GM12878 (cell line): ENCODE data around the gene CYP24A1. TPM values are rescaled to one million over a fixed set of nuclear protein-coding genes. Genes with fewer than 3 reads are reported as not detected.
A peak's percentile ranks its signal among the peaks of the same experiment; 100 is the strongest.

Experiments used
- ATAC-seq: fragments of 200-7000 bp; cut with Tn5 transposase; 3 replicates; pipeline ENCODE4 v1.9.1; 2020; ENCODE audit warnings: mild to moderate bottlenecking, moderate library complexity
- BruUV-seq: library from RNA; stranded (reverse); fragments of 400-500 nt; replicated peaks from 2 replicates; lab custom pipeline; 2021; lab: Mats Ljungman, UMichigan
- CTCF ChIA-PET: fragments of 300-600 bp; sonication (Branson Sonifier 250); formaldehyde crosslinking; extraction: SDS; loops from one replicate; lab custom pipeline; 2021; ENCODE audit warnings: inconsistent platforms; lab: Yijun Ruan, JAX
- POLR2A ChIA-PET: fragments of 350-600 bp; formaldehyde crosslinking; extraction: SDS; loops from one replicate; lab custom pipeline; 2021; ENCODE audit warnings: inconsistent platforms; lab: Charles Lee
- RAD21 ChIA-PET: fragments of 300-600 bp; sonication (Branson Sonifier 250); formaldehyde crosslinking; loops from one replicate; lab custom pipeline; 2023; ENCODE audit warnings: antibody characterized with exemption; ENCODE audit not compliant: unreplicated experiment; lab: Charles Lee
- SMC1A ChIA-PET: fragments of 300-600 bp; sonication (Branson Sonifier 250); formaldehyde crosslinking; loops from one replicate; lab custom pipeline; 2023; ENCODE audit not compliant: unreplicated experiment, uncharacterized antibody; lab: Charles Lee
- DNase-seq: peaks from one replicate; pipeline ENCODE4 v3.0.0-alpha.2; 2011; ENCODE audit warnings: low read depth, low spot score
- FAIRE-seq: peaks from 3 replicates; lab custom pipeline; 2011; peaks lifted over from hg19 to GRCh38; lab: Jason Lieb, UNC
- H2AFZ ChIP-seq: 2 replicates; pipeline ENCODE4 v1.6.0; 2011; ENCODE audit warnings: low read depth, low read length, control low read depth; ENCODE audit not compliant: control insufficient read depth
- H3K27ac ChIP-seq: 2 replicates; pipeline ENCODE4 v1.5.1; 2011; ENCODE audit warnings: control low read depth; ENCODE audit not compliant: control insufficient read depth, insufficient read depth
- H3K27me3 ChIP-seq, 2 experiments: replicated peaks in 1 of 2; 2 replicates each; pipeline versions ENCODE4 v1.6.0 to v1.6.1; 2011; ENCODE audit warnings: low read length in 1 of 2; ENCODE audit not compliant: control insufficient read depth in 2 of 2, insufficient read depth in 2 of 2
- H3K36me3 ChIP-seq, 2 experiments: 2 replicates each; pipeline ENCODE4 v1.5.1; 2011; ENCODE audit warnings: low read length in 1 of 2; ENCODE audit not compliant: control insufficient read depth in 2 of 2, insufficient read depth in 2 of 2
- H3K4me1 ChIP-seq: 2 replicates; pipeline ENCODE4 v1.6.1; 2011; ENCODE audit warnings: mild to moderate bottlenecking, low read length, moderate library complexity, mixed read lengths; ENCODE audit not compliant: control insufficient read depth, insufficient read depth
- H3K4me2 ChIP-seq: 2 replicates; pipeline ENCODE4 v1.6.0; 2011; ENCODE audit warnings: control low read depth; ENCODE audit not compliant: control insufficient read depth, insufficient read depth
- H3K4me3 ChIP-seq: fragments of 200-600 bp; sonication (generic); 2 replicates; pipeline ENCODE4 v1.5.1; 2016
- H3K79me2 ChIP-seq: 2 replicates; pipeline ENCODE4 v1.6.0; 2011; ENCODE audit warnings: low read length; ENCODE audit not compliant: control insufficient read depth, insufficient read depth
- H3K9ac ChIP-seq: 2 replicates; pipeline ENCODE4 v1.8.0; 2011; ENCODE audit warnings: low read length, control low read depth, mixed read lengths; ENCODE audit not compliant: control insufficient read depth, insufficient read depth
- H3K9me3 ChIP-seq: replicated peaks from 3 replicates; pipeline ENCODE4 v1.5.1; 2011; ENCODE audit warnings: mild to moderate bottlenecking, low read length; ENCODE audit not compliant: control insufficient read depth, insufficient read depth
- H4K20me1 ChIP-seq: 2 replicates; pipeline ENCODE4 v1.6.0; 2011; ENCODE audit not compliant: control insufficient read depth, insufficient read depth
- ETV6 ChIP-seq, 2 experiments: fragments of 450-650 bp in 1 of 2; IDR thresholded peaks in 1 of 2; conservative IDR thresholded peaks in 1 of 2; 2 replicates each; pipeline ENCODE4 v1.6.1; 2014; ENCODE audit warnings: antibody characterized with exemption in 1 of 2, borderline replicate concordance in 1 of 2, low read depth in 1 of 2, mild to moderate bottlenecking in 1 of 2, moderate library complexity in 1 of 2
- MEF2A ChIP-seq: IDR thresholded peaks from 2 replicates; pipeline ENCODE4 v1.6.1; 2011; ENCODE audit warnings: low read depth, mild to moderate bottlenecking, low read length, moderate library complexity; ENCODE audit not compliant: insufficient read depth
- NFIC ChIP-seq: IDR thresholded peaks from 2 replicates; pipeline ENCODE4 v1.6.1; 2012; ENCODE audit warnings: low read depth, mild to moderate bottlenecking, inconsistent platforms, low read length, moderate library complexity
- NFXL1 ChIP-seq: fragments of 450-650 bp; IDR thresholded peaks from 2 replicates; pipeline ENCODE4 v1.6.1; 2017; ENCODE audit warnings: antibody characterized with exemption, mild to moderate bottlenecking, borderline replicate concordance
- PML ChIP-seq: IDR thresholded peaks from 2 replicates; pipeline ENCODE4 v1.6.1; 2012; ENCODE audit warnings: low read length, inconsistent platforms
- POLR2A ChIP-seq: IDR thresholded peaks from 2 replicates; pipeline ENCODE4 v1.6.1; 2011; ENCODE audit warnings: low read depth, mild to moderate bottlenecking, low read length
- SRF ChIP-seq, 2 experiments: IDR thresholded peaks; 2 replicates each; pipeline ENCODE4 v1.6.1; 2011; ENCODE audit warnings: low read depth in 2 of 2, low read length in 2 of 2, mild to moderate bottlenecking in 1 of 2, moderate library complexity in 1 of 2
- YBX1 ChIP-seq: fragments of 450-650 bp; IDR thresholded peaks from 2 replicates; pipeline ENCODE4 v1.6.1; 2016; ENCODE audit warnings: antibody characterized with exemption
- WGBS: methylation state at CpG from one replicate; pipeline ENCODE4 v1.1.6; 2016; ENCODE audit warnings: low lambda C conversion rate; ENCODE audit not compliant: insufficient replicate concordance, insufficient coverage; ENCODE audit errors: missing lambda C conversion rate; 5-methylcytosine and 5-hydroxymethylcytosine counted together
- in situ Hi-C: fragments of 300-500 bp; cut with MboI; formaldehyde crosslinking; loops from 9 replicates; pipeline ENCODE4 v1.14.3; 2018; ENCODE audit warnings: mixed read lengths
- intact Hi-C: fragments of 100-400 bp; cut with micrococcal nuclease; formaldehyde crosslinking; loops from one replicate; pipeline ENCODE4 v1.14.2; 2022; ENCODE audit not compliant: unreplicated experiment
- polyA plus RNA-seq, 11 experiments: library from polyadenylated mRNA; depleted of rRNA in 4 of 11; unstranded in 6 of 11; stranded (reverse) in 5 of 11; fragments of >200 nt; fragmentation: Nextera tagmentation in 4 of 11; fragmentation: Illumina TruSeq in 1 of 11; extraction: Ambion mirVana in 4 of 11; extraction: Trizol in 1 of 11; gene quantifications; 1 replicate in 1 of 11; 2 replicates in 10 of 11; pipeline versions ENCODE4 v1.2.1 to v1.2.3, GENCODE V29; 2011 to 2016; ENCODE audit warnings: inconsistent platforms in 2 of 11, missing spikeins in 2 of 11, low read depth in 1 of 11
- total RNA-seq, 4 experiments: library from RNA; depleted of rRNA in 3 of 4; stranded (reverse); fragments of >200 nt in 3 of 4; fragmentation: Illumina TruSeq in 1 of 4; extraction: Trizol in 1 of 4; gene quantifications; 2 replicates each; pipeline versions ENCODE4 v1.2.1 to v1.2.3, GENCODE V29; 2013 to 2021

The CYP24A1 gene
- total and polyA plus RNA-seq, 10 of the 15 experiments (the other 5 are each of a cell fraction or from before 2014, with no cell fraction given) = 0.69 TPM; not detected in 9

GRCh38 chr20:54151511-54152226 lies 22.1 kb downstream of the CYP24A1 start:
- in situ Hi-C loops = no loop called here
- no peaks in the 10 kb centered on the region for H3K9me3 ChIP-seq
- no peaks in the 10 kb centered on the region for H4K20me1 ChIP-seq
- no peaks in the 10 kb centered on the region for H3K79me2 ChIP-seq
- H3K4me1 ChIP-seq = no peaks in the 10 kb centered on the region
- ChIA-PET SMC1A (no interaction called here), POLR2A (no interaction called here), RAD21 (no interaction called here), CTCF (interaction anchor here (1.0 kb wide), 1 partner anchor 48 kb away, joined by 3 read pairs; no protein-coding TSS in a partner anchor)
- no peak overlapping the region for H3K27ac ChIP-seq
- DNase-seq (no peak), ATAC-seq (no peak), FAIRE-seq (no peak)
- no peak overlapping the region for H3K9ac ChIP-seq
- H3K27me3 ChIP-seq = no peaks in the 10 kb centered on the region; a peak in 1 of 4 replicates
- no TSS peak for BruUV-seq
- intact Hi-C loops = no loop called here
- H3K4me3 ChIP-seq = no peak overlapping the region
- TF ChIP-seq PML = no peak
- TF ChIP-seq POLR2A = no peak
- peak; percentile 44; the same call in 1 of the 2 replicates for TF ChIP-seq NFXL1
- TF ChIP-seq MEF2A = no peak
- TF ChIP-seq YBX1 = no peak
- no peak for TF ChIP-seq NFIC
- no peaks in the 10 kb centered on the region for H3K36me3 ChIP-seq
- 73% methylated on average over 12 of the region's 12 CpGs for WGBS
- H2AFZ ChIP-seq = no peak overlapping the region
- H3K4me2 ChIP-seq = no peak overlapping the region

GRCh38 chr20:54151075-54151439 lies 22.7 kb downstream of the CYP24A1 start:
- Histone ChIP-seq H3K4me2 (no peak overlapping the region), H3K9ac (no peak overlapping the region), H4K20me1 (no peaks in the 10 kb centered on the region), H3K4me1 (no peaks in the 10 kb centered on the region), H3K4me3 (no peak overlapping the region), H3K27ac (no peak overlapping the region), H3K79me2 (no peaks in the 10 kb centered on the region)
- WGBS = 3% methylated on average over 2 of the region's 2 CpGs
- ChIA-PET SMC1A (no interaction called here), RAD21 (no interaction called here), CTCF (no interaction called here), POLR2A (no interaction called here)
- intact Hi-C loops = no loop called here
- no peak for DNase-seq
- in situ Hi-C loops = no loop called here
- TF ChIP-seq SRF (IDR thresholded peaks at IDR 0.05; ENCODE audit: low read depth in 2 of 2, low read length in 2 of 2) = no peak
- TF ChIP-seq ETV6 (conservative IDR thresholded peaks at IDR 0.05 in 1 of 2, IDR thresholded peaks at IDR 0.05 in 1 of 2; ENCODE audit: borderline replicate concordance in 1 of 2, low read depth in 1 of 2) = 0 out of 4 replicates have a peak, but pooled peaks of 1 of the 2 experiments have one; percentile 28
- TF ChIP-seq, all 136 proteins: peak for 1
- H3K27me3 ChIP-seq = no peaks in the 10 kb centered on the region; a peak in 1 of 4 replicates
- ATAC-seq (no peak), FAIRE-seq (no peak)
- BruUV-seq = no TSS peak
- no peaks in the 10 kb centered on the region for H3K9me3 ChIP-seq
- H2AFZ ChIP-seq = no peak overlapping the region
- no peaks in the 10 kb centered on the region for H3K36me3 ChIP-seq
